ENCODE results near the gene MATN3.
"Not testable (repeated sequence)": the region's sequence is repeated elsewhere in the genome, so short reads cannot be mapped to it uniquely, and the experiment has no call there.

The MATN3 gene

GRCh38 chr2:20012282-20013125 lies at the start of gene MATN3:
Gene MATN3 (minus strand): TSS chr2:20012668. CDS start chr2:20012631, 37 bp downstream.
- no peak for DNase-seq

GRCh38 chr2:20061940-20062339 lies 49.5 kb upstream of the MATN3 start:
- DNase-seq = no peak

- DNase-seq = no peak
These were observed 49.0 kb upstream of the MATN3 start for GRCh38 chr2:20061476-20061875.

GRCh38 chr2:20060106-20060505 lies 47.6 kb upstream of the MATN3 start:
- DNase-seq = no peak

- no peak for DNase-seq
These were observed 44.8 kb upstream of the MATN3 start for GRCh38 chr2:20057268-20057667.

- no peak for DNase-seq
These were observed 42.5 kb upstream of the MATN3 start for GRCh38 chr2:20054931-20055330.

- no peak for DNase-seq
These were observed 41.7 kb upstream of the MATN3 start for GRCh38 chr2:20054119-20054518.

- DNase-seq = no peak
These were observed 40.4 kb upstream of the MATN3 start for GRCh38 chr2:20052861-20053281.

GRCh38 chr2:20052229-20052851 lies 39.9 kb upstream of the MATN3 start:
- no peak for DNase-seq

GRCh38 chr2:20051532-20052228 lies 39.2 kb upstream of the MATN3 start, which contains the start of gene LAPTM4A:
Gene LAPTM4A (minus strand): TSS chr2:20051628. CDS start chr2:20051520, 108 bp downstream.
- peak; percentile 97 for DNase-seq

GRCh38 chr2:20050646-20051531 lies 38.4 kb upstream of the MATN3 start:
- DNase-seq = peak; percentile 14

- peak; percentile 20 for DNase-seq
These were observed 37.7 kb upstream of the MATN3 start for GRCh38 chr2:20050104-20050645.

GRCh38 chr2:20049637-20050036 lies 37.2 kb upstream of the MATN3 start:
- DNase-seq = no peak

- no peak for DNase-seq
These were observed 36.3 kb upstream of the MATN3 start for GRCh38 chr2:20048488-20049448.

GRCh38 chr2:20045712-20046292 lies 33.3 kb upstream of the MATN3 start:
- DNase-seq = not testable (repeated sequence)

- no peak for DNase-seq
These were observed 32.3 kb upstream of the MATN3 start for GRCh38 chr2:20044778-20045177.

GRCh38 chr2:20042531-20042930 lies 30.1 kb upstream of the MATN3 start:
- no peak for DNase-seq

GRCh38 chr2:20040489-20041172 lies 28.2 kb upstream of the MATN3 start:
- no peak for DNase-seq

GRCh38 chr2:20037660-20038059 lies 25.2 kb upstream of the MATN3 start:
- no peak for DNase-seq

All from activated gamma-delta T cell treated with Interleukin-2 at 50 U/mL for 16 hours (primary cell).